Spleen (tissue), 11 donors: ENCODE results near the gene MYO5A. TPM values are rescaled to one million over a fixed set of nuclear protein-coding genes. Genes with fewer than 3 reads are reported as not detected.

ENCODE experiments used
- DNase-seq: peaks from one replicate; pipeline ENCODE4 v3.0.0-alpha.2; 2020
- H3K27ac ChIP-seq, 8 donors: fragments of 200-600 bp; sonication (generic) in 7 of 8; 1 replicate in 4 of 8; 2 replicates in 4 of 8; pipeline versions ENCODE4 v1.5.0 to v1.8.0; 2016 to 2021; ENCODE audit warnings: inconsistent platforms in 4 of 8, mild to moderate bottlenecking in 4 of 8, moderate library complexity in 1 of 8
- H3K27me3 ChIP-seq, 7 donors: fragments of 200-600 bp; sonication (generic) in 6 of 7; replicated peaks in 1 of 7; 1 replicate in 4 of 7; 2 replicates in 3 of 7; pipeline versions ENCODE4 v1.5.0 to v1.8.0; 2016 to 2021; ENCODE audit warnings: inconsistent platforms in 3 of 7, mild to moderate bottlenecking in 1 of 7
- H3K36me3 ChIP-seq, 6 donors: fragments of 200-600 bp; sonication (generic) in 5 of 6; 1 replicate in 4 of 6; 2 replicates in 2 of 6; pipeline versions ENCODE4 v1.5.0 to v1.8.0; 2016 to 2021; ENCODE audit warnings: inconsistent platforms in 2 of 6
- H3K4me1 ChIP-seq, 6 donors: fragments of 200-600 bp; sonication (generic) in 5 of 6; 1 replicate in 3 of 6; 2 replicates in 3 of 6; pipeline versions ENCODE4 v1.5.0 to v1.8.0; 2016 to 2021; ENCODE audit warnings: inconsistent platforms in 3 of 6
- H3K4me3 ChIP-seq, 8 donors: fragments of 200-600 bp; sonication (generic) in 7 of 8; 1 replicate in 4 of 8; 2 replicates in 4 of 8; pipeline versions ENCODE4 v1.5.0 to v1.8.0; 2016 to 2021; ENCODE audit warnings: inconsistent platforms in 4 of 8, mild to moderate bottlenecking in 4 of 8, moderate library complexity in 2 of 8
- H3K9me3 ChIP-seq, 8 donors: fragments of 200-600 bp; sonication (generic) in 7 of 8; 1 replicate in 4 of 8; 2 replicates in 4 of 8; pipeline versions ENCODE4 v1.5.0 to v1.8.0; 2016 to 2021; ENCODE audit warnings: inconsistent platforms in 4 of 8
- POLR2A ChIP-seq, 3 donors: fragments of 450-650 bp; IDR thresholded peaks; one replicate each; pipeline ENCODE4 v1.5.1; 2017; ENCODE audit warnings: antibody characterized with exemption in 3 of 3, mild to moderate bottlenecking in 1 of 3
- POLR2AphosphoS5 ChIP-seq, 3 donors: sonication (generic); formaldehyde crosslinking; IDR thresholded peaks; one replicate each; pipeline ENCODE4 v1.5.1; 2017; ENCODE audit warnings: antibody characterized with exemption in 3 of 3
- WGBS, 5 donors: extraction: QIAGEN DNeasy Blood & Tissue Kit in 3 of 5; methylation state at CpG; one replicate each; pipeline versions ENCODE4 v1.1.5 to v1.1.7; 2013 to 2018; 5-methylcytosine and 5-hydroxymethylcytosine counted together
- intact Hi-C: fragments of 100-400 bp; cut with DNase I; formaldehyde crosslinking; loops from one replicate; pipeline ENCODE4 v1.15.0; 2023; ENCODE audit warnings: low total_unique reads
- polyA plus RNA-seq, 3 donors: library from polyadenylated mRNA; stranded (reverse); fragments of 200-250 nt; gene quantifications; one replicate each; pipeline ENCODE4 v1.2.1, GENCODE V29; 2013
- total RNA-seq, 7 donors: library from RNA; depleted of rRNA in 3 of 7; stranded (reverse); fragments of >200 nt in 3 of 7; fragmentation: NEBNext Ultra II Directional in 4 of 7; extraction: Animal tissue kit (Norgen Biotek cat#: 25700) in 4 of 7; gene quantifications; one replicate each; pipeline versions ENCODE4 v1.1.0 to v1.2.1, GENCODE V29; 2016 to 2021
- TF ChIP-seq, protein P1 (sequence below), 11 experiments: fragments of 200-600 bp in 7 of 11; fragments of 450-650 bp in 4 of 11; sonication (generic) in 4 of 11; IDR thresholded peaks in 8 of 11; conservative IDR thresholded peaks in 3 of 11; 1 replicate in 7 of 11; 2 replicates in 4 of 11; pipeline versions ENCODE4 v1.4.0 to v1.8.0; 2016 to 2021; ENCODE audit warnings: antibody characterized with exemption in 11 of 11, inconsistent platforms in 4 of 11, mild to moderate bottlenecking in 1 of 11
- donor health status: healthy with polysubstance abuse.
- donor health status: DM: no; HTN: no; CAD: no; lungs with moderate emphysema.
- donor health status: DM: no; HTN: no; CAD: no.
- donor health status: Bipolar disorder and iron deficiency.
- donor health status: healthy.
- donor health status: DM: no; HTN: no; CAD: no.
- donor health status: DM: yes; HTN: yes; CAD: no.

The MYO5A gene
- total and polyA plus RNA-seq, 10 donors: 4.7 to 48.3 (median 35.4) TPM

DNA sequence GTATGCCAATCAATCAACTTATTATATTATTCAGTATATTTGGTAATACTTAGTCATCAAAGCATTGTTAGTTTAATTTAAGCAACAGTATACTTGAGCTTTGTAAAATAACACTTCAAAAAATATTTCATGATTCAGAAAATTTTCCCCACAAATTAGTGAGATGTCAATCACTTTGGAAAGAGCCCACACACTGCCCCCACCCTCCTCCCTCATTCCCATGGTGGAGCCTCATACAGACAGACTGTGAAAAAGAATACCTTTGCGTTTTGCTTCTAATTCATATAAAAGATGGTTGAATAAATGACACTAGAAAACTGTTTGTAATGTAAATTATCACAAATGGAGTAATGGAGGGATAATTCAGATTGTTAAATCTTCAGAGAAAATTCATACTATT lies 189.8 kb downstream of the MYO5A start:
- Histone ChIP-seq H3K27ac (no peak overlapping the region), H3K4me3 (no peak overlapping the region), H3K9me3 (no peaks in the 10 kb centered on the region), H3K27me3 (no peaks in the 10 kb centered on the region), H3K36me3 (peaks cover 0 to 84% (median 21%) of the 10 kb centered on the region in 6 donors), H3K4me1 (no peaks in the 10 kb centered on the region)
- WGBS, 5 donors: 91 to 98% (median 96%) methylated on average over 1 of the region's 1 CpG
- intact Hi-C loops: no loop called here
- TF ChIP-seq POLR2AphosphoS5 (IDR thresholded peaks at IDR 0.05) (no peak), POLR2A (IDR thresholded peaks at IDR 0.05) (no peak)
- TF ChIP-seq, protein P1, sequence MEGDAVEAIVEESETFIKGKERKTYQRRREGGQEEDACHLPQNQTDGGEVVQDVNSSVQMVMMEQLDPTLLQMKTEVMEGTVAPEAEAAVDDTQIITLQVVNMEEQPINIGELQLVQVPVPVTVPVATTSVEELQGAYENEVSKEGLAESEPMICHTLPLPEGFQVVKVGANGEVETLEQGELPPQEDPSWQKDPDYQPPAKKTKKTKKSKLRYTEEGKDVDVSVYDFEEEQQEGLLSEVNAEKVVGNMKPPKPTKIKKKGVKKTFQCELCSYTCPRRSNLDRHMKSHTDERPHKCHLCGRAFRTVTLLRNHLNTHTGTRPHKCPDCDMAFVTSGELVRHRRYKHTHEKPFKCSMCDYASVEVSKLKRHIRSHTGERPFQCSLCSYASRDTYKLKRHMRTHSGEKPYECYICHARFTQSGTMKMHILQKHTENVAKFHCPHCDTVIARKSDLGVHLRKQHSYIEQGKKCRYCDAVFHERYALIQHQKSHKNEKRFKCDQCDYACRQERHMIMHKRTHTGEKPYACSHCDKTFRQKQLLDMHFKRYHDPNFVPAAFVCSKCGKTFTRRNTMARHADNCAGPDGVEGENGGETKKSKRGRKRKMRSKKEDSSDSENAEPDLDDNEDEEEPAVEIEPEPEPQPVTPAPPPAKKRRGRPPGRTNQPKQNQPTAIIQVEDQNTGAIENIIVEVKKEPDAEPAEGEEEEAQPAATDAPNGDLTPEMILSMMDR (IDR thresholded peaks at IDR 0.05 in 8 of 11, conservative IDR thresholded peaks at IDR 0.05 in 3 of 11): no peak
- no peak for DNase-seq

DNA sequence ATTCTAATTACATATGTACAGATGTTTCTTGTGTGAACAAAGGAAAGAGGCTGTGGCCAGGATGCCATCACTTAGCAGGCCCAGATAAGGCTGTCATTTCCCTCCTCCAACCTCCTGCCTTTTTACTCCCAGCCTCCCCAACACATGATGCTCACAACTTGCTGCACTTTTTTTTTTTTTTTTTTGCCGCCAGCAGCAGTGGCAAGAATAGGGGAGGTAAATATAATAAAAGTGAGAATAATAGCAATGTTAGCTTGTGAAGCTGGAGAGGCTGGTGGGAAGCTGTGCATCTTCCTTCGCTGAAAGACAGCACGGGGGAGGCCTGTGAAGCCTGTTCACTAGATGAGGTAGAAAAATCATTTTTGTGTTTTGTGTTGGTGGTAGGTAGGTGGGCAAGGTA lies 190.6 kb downstream of the MYO5A start:
- 83 to 89% (median 87%) methylated on average over 3 of the region's 3 CpGs for WGBS, 5 donors
- Histone ChIP-seq H3K27me3 (no peaks in the 10 kb centered on the region), H3K4me3 (no peak overlapping the region), H3K4me1 (no peaks in the 10 kb centered on the region), H3K36me3 (peaks cover 0 to 82% (median 21%) of the 10 kb centered on the region in 6 donors), H3K27ac (no peak overlapping the region), H3K9me3 (no peaks in the 10 kb centered on the region)
- no peak for DNase-seq
- TF ChIP-seq, protein P1 (IDR thresholded peaks at IDR 0.05 in 8 of 11, conservative IDR thresholded peaks at IDR 0.05 in 3 of 11): no peak
- TF ChIP-seq POLR2AphosphoS5 (IDR thresholded peaks at IDR 0.05) (no peak), POLR2A (IDR thresholded peaks at IDR 0.05) (no peak)
- intact Hi-C loops: no loop called here

- no peak overlapping the region for H3K4me3 ChIP-seq
- H3K36me3 ChIP-seq: peaks cover 0 to 74% (median 21%) of the 10 kb centered on the region in 6 donors
- DNase-seq: no peak
- TF ChIP-seq, protein P1 (IDR thresholded peaks at IDR 0.05 in 8 of 11, conservative IDR thresholded peaks at IDR 0.05 in 3 of 11): no peak
- no peak for TF ChIP-seq POLR2A (IDR thresholded peaks at IDR 0.05)
- no peak for TF ChIP-seq POLR2AphosphoS5 (IDR thresholded peaks at IDR 0.05)
- intact Hi-C loops: no loop called here
- peaks cover 0 to 2% (median 0%) of the 10 kb centered on the region in 6 donors for H3K4me1 ChIP-seq
- 76 to 88% (median 86%) methylated on average over 5 of the region's 5 CpGs for WGBS, 5 donors
- H3K27me3 ChIP-seq: no peaks in the 10 kb centered on the region
- H3K27ac ChIP-seq: no peak overlapping the region
- no peaks in the 10 kb centered on the region for H3K9me3 ChIP-seq
These were observed 191.4 kb downstream of the MYO5A start for GRCh38 chr15:52337198-52337853.

GRCh38 chr15:52336529-52336928 lies 192.2 kb downstream of the MYO5A start:
- no peak for TF ChIP-seq POLR2AphosphoS5 (IDR thresholded peaks at IDR 0.05)
- TF ChIP-seq POLR2A (IDR thresholded peaks at IDR 0.05): no peak
- TF ChIP-seq, protein P1 (IDR thresholded peaks at IDR 0.05 in 8 of 11, conservative IDR thresholded peaks at IDR 0.05 in 3 of 11): no peak
- Histone ChIP-seq H3K36me3 (peaks cover 0 to 67% (median 21%) of the 10 kb centered on the region in 6 donors), H3K27me3 (no peaks in the 10 kb centered on the region), H3K4me1 (peaks cover 0 to 10% (median 5%) of the 10 kb centered on the region in 6 donors), H3K27ac (no peak overlapping the region), H3K4me3 (no peak overlapping the region), H3K9me3 (no peaks in the 10 kb centered on the region)
- no peak for DNase-seq
- intact Hi-C loops: no loop called here
- WGBS, 5 donors: 79 to 86% (median 82%) methylated on average over 4 of the region's 4 CpGs
